ENCODE results near the gene IL7R.

DNA sequence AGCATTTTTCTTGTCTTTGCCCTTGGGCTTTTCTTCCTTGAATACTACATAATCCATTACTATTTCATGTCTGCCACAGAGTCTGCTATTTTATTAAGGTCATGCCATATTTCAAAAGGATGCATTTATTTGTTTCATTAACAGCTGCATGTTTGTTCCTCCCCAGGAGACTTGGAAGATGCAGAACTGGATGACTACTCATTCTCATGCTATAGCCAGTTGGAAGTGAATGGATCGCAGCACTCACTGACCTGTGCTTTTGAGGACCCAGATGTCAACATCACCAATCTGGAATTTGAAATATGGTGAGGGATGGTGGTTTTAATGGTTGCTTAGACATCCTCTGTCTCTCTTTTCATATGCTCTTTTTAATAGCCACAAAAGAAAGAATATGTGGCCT lies 4.0 kb downstream of the IL7R start:
- TF ChIP-seq ZNF331 (CRISPR knock-in tag; IDR thresholded peaks at IDR 0.05) (no peak), TAF1 (CRISPR knock-in tag; IDR thresholded peaks at IDR 0.05) (no peak)

Measured in HepG2 (cell line).